Hematopoietic multipotent progenitor cell treated with erythropoietin and hydrocortisone succinate and interleukin-3 and kit ligand, for 8 days (in vitro differentiated cells): ENCODE results near the gene ARG1.
A peak's percentile ranks its signal among the peaks of the same experiment; 100 is the strongest.

Experiments used
- DNase-seq: peaks from one replicate; pipeline ENCODE4 v3.0.0-alpha.2; 2015

ARG1 gene

GRCh38 chr6:131587909-131588308 is 14.9 kb downstream of the ARG1 start:
- DNase-seq = no peak

GRCh38 chr6:131588643-131589042 is 15.6 kb downstream of the ARG1 start:
- no peak for DNase-seq

GRCh38 chr6:131592935-131593334 is 19.9 kb downstream of the ARG1 start:
- DNase-seq = no peak

- DNase-seq = no peak
Measured at GRCh38 chr6:131594074-131594473, 21.0 kb downstream of the ARG1 start.

- peak; percentile 14 for DNase-seq
Measured at GRCh38 chr6:131597446-131597845, 24.4 kb downstream of the ARG1 start.

GRCh38 chr6:131600716-131601115 is 27.7 kb downstream of the ARG1 start:
- no peak for DNase-seq

- DNase-seq = no peak
Measured at GRCh38 chr6:131602781-131603312, 29.8 kb downstream of the ARG1 start.

- no peak for DNase-seq
Measured at GRCh38 chr6:131613296-131613925, 40.4 kb downstream of the ARG1 start.

GRCh38 chr6:131615275-131615674 is 42.2 kb downstream of the ARG1 start:
- no peak for DNase-seq

GRCh38 chr6:131627724-131628682 is 55.0 kb downstream of the ARG1 start, which contains the start of gene MED23:
Gene MED23, minus strand, starts transcription at chr6:131628242. Its CDS starts 193 bp downstream, at chr6:131628049.
- peak; percentile 94 for DNase-seq

- peak; percentile 38 for DNase-seq
Measured at GRCh38 chr6:131628726-131629125, 55.7 kb downstream of the ARG1 start.

- DNase-seq = peak; percentile 93
Measured at GRCh38 chr6:131629651-131630050, 56.6 kb downstream of the ARG1 start.

- DNase-seq = no peak
Measured at GRCh38 chr6:131631625-131632289, 58.7 kb downstream of the ARG1 start.
